Activated T-cell treated with anti-CD3 and anti-CD28 coated beads, Interleukin-2, amount 50 U/mL, for 24 hours (primary cell): ENCODE measurements around the gene IER5L.
A peak's percentile ranks its signal among the peaks of the same experiment; 100 is the strongest.

Source experiments
- DNase-seq: peaks from one replicate; pipeline ENCODE4 v3.0.0-alpha.2; 2020
- H3K27ac Mint-ChIP-seq: 2 replicates; pipeline ENCODE4 v1.8.0; 2020; ENCODE audit warnings: mild to moderate bottlenecking, mixed read lengths
- H3K27me3 Mint-ChIP-seq: 2 replicates; pipeline ENCODE4 v1.8.0; 2020; ENCODE audit warnings: mixed read lengths
- H3K36me3 Mint-ChIP-seq: 2 replicates; pipeline ENCODE4 v1.8.0; 2020; ENCODE audit warnings: low read depth, mixed read lengths
- H3K4me1 Mint-ChIP-seq: 2 replicates; pipeline ENCODE4 v1.8.0; 2020; ENCODE audit warnings: low read depth, mixed read lengths
- H3K4me3 Mint-ChIP-seq: 2 replicates; pipeline ENCODE4 v1.8.0; 2020; ENCODE audit warnings: mild to moderate bottlenecking, moderate library complexity, mixed read lengths
- H3K9me3 Mint-ChIP-seq: 2 replicates; pipeline ENCODE4 v1.8.0; 2020; ENCODE audit warnings: mixed read lengths

Gene IER5L

GRCh38 chr9:129210125-129210524 is 32.1 kb upstream of the IER5L start:
- Mint-ChIP-seq H3K27me3 (no peaks in the 10 kb centered on the region), H3K9me3 (no peaks in the 10 kb centered on the region), H3K4me1 (peaks cover 32% of the 10 kb centered on the region), H3K36me3 (no peaks in the 10 kb centered on the region), H3K4me3 (no peak overlapping the region), H3K27ac (no peak overlapping the region)
- DNase-seq: no peak

DNA sequence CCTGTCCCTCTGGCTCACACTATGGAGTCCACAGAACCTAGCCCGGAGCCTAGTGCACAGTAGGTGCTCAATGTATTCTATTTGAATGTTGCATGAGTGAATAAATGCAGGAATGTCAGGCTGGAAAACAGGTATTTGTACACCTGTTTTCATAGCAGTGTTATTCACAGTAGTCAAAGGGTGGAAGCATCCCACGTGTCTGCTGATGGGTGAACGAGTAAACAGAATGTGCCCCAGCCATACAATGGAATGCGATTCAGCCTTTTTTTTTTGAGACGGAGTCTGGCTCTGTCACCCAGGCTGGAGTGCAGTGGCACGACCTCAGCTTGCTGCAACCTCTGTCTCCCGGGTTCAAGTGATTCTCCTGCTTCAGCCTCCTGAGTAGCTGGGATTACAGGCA is 31.5 kb upstream of the IER5L start:
- Mint-ChIP-seq H3K27me3 (no peaks in the 10 kb centered on the region), H3K36me3 (no peaks in the 10 kb centered on the region), H3K27ac (no peak overlapping the region), H3K4me1 (peaks cover 32% of the 10 kb centered on the region), H3K4me3 (no peak overlapping the region), H3K9me3 (no peaks in the 10 kb centered on the region)
- DNase-seq: no peak

DNA sequence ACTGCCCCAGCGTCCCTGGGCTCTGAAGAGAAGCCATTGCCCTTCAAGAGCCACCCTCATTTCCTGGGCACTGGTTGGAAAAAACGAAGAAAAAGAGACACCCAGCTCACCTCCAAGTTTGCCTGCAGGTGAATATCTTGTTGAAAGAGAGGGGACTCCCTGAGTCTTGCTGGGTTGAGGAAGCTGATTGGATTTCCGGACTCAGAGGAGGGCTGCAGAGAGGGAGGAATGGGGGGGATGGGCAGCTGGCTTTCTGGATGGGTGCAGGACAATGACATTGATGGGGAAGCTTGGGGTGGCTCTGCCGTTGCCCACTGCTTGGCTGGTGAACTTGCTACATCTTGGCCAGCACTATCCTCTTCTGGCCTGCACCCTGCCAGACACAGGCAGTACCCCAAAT is 31.0 kb upstream of the IER5L start:
- H3K4me1 Mint-ChIP-seq: peaks cover 32% of the 10 kb centered on the region
- no peaks in the 10 kb centered on the region for H3K9me3 Mint-ChIP-seq
- H3K36me3 Mint-ChIP-seq: no peaks in the 10 kb centered on the region
- H3K27me3 Mint-ChIP-seq: no peaks in the 10 kb centered on the region
- DNase-seq: no peak
- peak overlapping the region; percentile 49 for H3K4me3 Mint-ChIP-seq
- H3K27ac Mint-ChIP-seq: peak overlapping the region; percentile 88

GRCh38 chr9:129208207-129209032 is 30.4 kb upstream of the IER5L start:
- peaks cover 32% of the 10 kb centered on the region for H3K4me1 Mint-ChIP-seq
- H3K36me3 Mint-ChIP-seq: no peaks in the 10 kb centered on the region
- no peaks in the 10 kb centered on the region for H3K27me3 Mint-ChIP-seq
- H3K27ac Mint-ChIP-seq: peak overlapping the region; percentile 88
- peak overlapping the region; percentile 49 for H3K4me3 Mint-ChIP-seq
- H3K9me3 Mint-ChIP-seq: no peaks in the 10 kb centered on the region
- DNase-seq: peak; percentile 71

DNA sequence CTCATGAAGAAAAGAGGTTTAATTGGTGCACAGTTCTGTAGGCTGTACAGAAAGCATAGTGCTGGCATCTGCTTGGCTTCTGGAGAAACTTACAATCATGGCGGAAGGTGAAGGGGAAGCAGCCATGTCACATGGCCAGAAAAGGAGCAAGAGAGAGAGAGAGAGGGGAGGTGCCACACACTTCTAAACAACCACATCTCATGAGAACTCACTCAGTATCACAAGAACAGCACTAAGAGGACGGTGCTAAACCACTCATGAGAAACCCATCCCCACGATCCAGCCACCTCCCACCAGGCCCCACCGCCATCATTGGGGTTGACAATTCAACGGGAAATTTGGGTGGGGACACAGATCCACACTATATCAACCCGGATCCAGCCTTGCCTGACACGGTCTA is 28.8 kb upstream of the IER5L start:
- Mint-ChIP-seq H3K4me3 (no peak overlapping the region), H3K36me3 (no peaks in the 10 kb centered on the region)

GRCh38 chr9:129206401-129206800 is 28.3 kb upstream of the IER5L start:
- H3K4me3 Mint-ChIP-seq: no peak overlapping the region

More for the DNA sequence above, 28.8 kb upstream of the IER5L start:
- Mint-ChIP-seq H3K27me3 (no peaks in the 10 kb centered on the region), H3K27ac (peak overlapping the region; percentile 39), H3K4me1 (peaks cover 39% of the 10 kb centered on the region), H3K9me3 (no peaks in the 10 kb centered on the region)
- no peak for DNase-seq

DNA sequence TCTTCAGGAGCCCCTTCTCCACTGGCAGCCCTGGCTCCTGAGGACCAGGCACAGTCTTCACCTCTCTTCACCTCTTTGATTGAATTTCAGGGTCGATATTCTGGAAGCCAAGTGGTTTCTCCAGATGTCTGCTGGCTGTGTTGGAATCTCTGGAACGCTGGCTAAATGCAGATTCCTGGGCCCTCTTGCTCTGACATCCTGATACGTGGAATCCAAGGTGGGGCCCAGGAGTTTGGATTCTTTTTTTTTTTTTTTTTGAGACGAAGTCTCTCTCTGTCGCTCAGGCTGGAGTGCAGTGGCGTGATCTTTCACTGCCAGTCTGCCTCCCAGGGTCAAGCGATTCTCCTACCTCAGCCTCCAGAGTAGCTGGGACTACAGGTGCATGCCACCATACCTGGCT is 26.8 kb upstream of the IER5L start:
- H3K9me3 Mint-ChIP-seq: no peaks in the 10 kb centered on the region
- H3K36me3 Mint-ChIP-seq: no peaks in the 10 kb centered on the region
- DNase-seq: no peak
- no peak overlapping the region for H3K27ac Mint-ChIP-seq
- H3K4me3 Mint-ChIP-seq: no peak overlapping the region
- H3K27me3 Mint-ChIP-seq: no peaks in the 10 kb centered on the region
- H3K4me1 Mint-ChIP-seq: peaks cover 39% of the 10 kb centered on the region

More at GRCh38 chr9:129206401-129206800, 28.3 kb upstream of the IER5L start:
- Mint-ChIP-seq H3K9me3 (no peaks in the 10 kb centered on the region), H3K27ac (peak overlapping the region; percentile 39), H3K27me3 (no peaks in the 10 kb centered on the region), H3K4me1 (peaks cover 39% of the 10 kb centered on the region), H3K36me3 (no peaks in the 10 kb centered on the region)
- DNase-seq: no peak

DNA sequence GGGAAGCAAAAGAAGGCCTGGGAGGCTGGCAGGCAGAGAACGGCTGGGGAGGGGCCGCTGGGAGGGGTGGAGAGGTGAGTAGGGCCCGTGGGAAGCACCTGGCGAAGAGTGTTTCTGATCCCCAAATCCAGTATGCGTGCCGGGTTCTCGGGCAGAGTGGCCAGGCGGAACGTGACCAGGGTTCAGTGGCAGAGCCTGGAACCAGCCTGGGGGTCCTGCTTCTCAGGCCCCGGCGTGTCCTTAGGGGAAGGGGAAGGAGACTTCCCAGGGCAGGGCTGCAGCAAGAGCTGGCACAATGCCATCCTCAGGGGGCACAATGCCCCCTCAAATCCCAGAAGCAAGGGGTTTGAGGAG is 25.5 kb upstream of the IER5L start:
- H3K9me3 Mint-ChIP-seq: no peaks in the 10 kb centered on the region
- H3K27me3 Mint-ChIP-seq: peaks cover 1% of the 10 kb centered on the region
- no peaks in the 10 kb centered on the region for H3K36me3 Mint-ChIP-seq
- H3K4me3 Mint-ChIP-seq: peak overlapping the region; percentile 71
- H3K27ac Mint-ChIP-seq: peak overlapping the region; percentile 87
- H3K4me1 Mint-ChIP-seq: peaks cover 29% of the 10 kb centered on the region
- no peak for DNase-seq

GRCh38 chr9:129202613-129203555 is 24.8 kb upstream of the IER5L start:
- Mint-ChIP-seq H3K4me3 (peak overlapping the region; percentile 71), H3K4me1 (peaks cover 23% of the 10 kb centered on the region), H3K27ac (peak overlapping the region; percentile 87), H3K27me3 (peaks cover 3% of the 10 kb centered on the region), H3K9me3 (no peaks in the 10 kb centered on the region), H3K36me3 (no peaks in the 10 kb centered on the region)
- DNase-seq: peak; percentile 97

DNA sequence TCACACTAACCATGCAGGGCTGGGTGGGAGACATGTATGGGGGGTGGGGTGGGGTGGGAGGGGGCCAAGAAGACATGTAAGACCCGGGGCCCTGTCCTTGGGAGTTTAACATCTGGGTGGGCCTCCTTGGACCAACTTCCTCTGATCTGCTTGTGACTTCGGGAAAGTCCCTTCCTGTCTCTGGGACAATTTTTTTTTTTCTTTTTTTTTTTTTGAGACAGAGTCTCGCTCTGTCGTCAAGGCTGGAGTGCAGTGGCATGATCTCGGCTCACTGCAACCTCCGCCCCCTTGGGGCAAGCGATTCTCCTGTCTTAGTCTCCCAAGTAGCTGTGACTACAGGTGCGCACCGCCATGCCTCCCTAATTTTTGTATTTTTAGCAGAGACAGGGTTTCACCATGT is 23.8 kb upstream of the IER5L start:
- Mint-ChIP-seq H3K27me3 (peaks cover 3% of the 10 kb centered on the region), H3K27ac (no peak overlapping the region), H3K36me3 (no peaks in the 10 kb centered on the region), H3K4me1 (peaks cover 14% of the 10 kb centered on the region), H3K4me3 (no peak overlapping the region), H3K9me3 (no peaks in the 10 kb centered on the region)
- no peak for DNase-seq

DNA sequence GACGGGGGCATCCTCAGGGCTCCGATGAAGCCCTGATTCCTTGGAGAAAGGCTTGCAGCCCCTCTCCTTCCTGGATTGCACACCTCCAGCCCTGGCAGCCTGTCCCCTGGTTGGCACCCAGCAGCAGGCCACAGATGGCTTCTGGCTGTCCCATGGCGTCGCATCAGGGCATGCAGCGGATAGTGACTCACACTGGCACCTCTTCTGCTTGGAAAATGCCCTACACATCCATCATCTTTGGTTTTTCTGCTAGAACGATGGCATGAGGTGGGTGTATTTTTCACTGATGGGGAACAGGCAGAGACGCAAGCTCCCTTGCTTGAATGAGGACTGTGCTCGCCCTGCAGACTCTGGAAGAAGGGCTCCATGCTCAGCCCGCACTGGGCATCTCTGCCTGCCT is 23.2 kb upstream of the IER5L start:
- H3K27ac Mint-ChIP-seq: no peak overlapping the region
- no peak overlapping the region for H3K4me3 Mint-ChIP-seq
- DNase-seq: no peak
- H3K4me1 Mint-ChIP-seq: peaks cover 8% of the 10 kb centered on the region
- H3K9me3 Mint-ChIP-seq: no peaks in the 10 kb centered on the region
- peaks cover 3% of the 10 kb centered on the region for H3K27me3 Mint-ChIP-seq
- no peaks in the 10 kb centered on the region for H3K36me3 Mint-ChIP-seq

- H3K27ac Mint-ChIP-seq: no peak overlapping the region
- peaks cover 3% of the 10 kb centered on the region for H3K27me3 Mint-ChIP-seq
- peaks cover 7% of the 10 kb centered on the region for H3K4me1 Mint-ChIP-seq
- H3K36me3 Mint-ChIP-seq: no peaks in the 10 kb centered on the region
- DNase-seq: no peak
- H3K4me3 Mint-ChIP-seq: no peak overlapping the region
- no peaks in the 10 kb centered on the region for H3K9me3 Mint-ChIP-seq
These were observed 22.2 kb upstream of the IER5L start for GRCh38 chr9:129200255-129200654.

GRCh38 chr9:129199044-129199435 is 21.0 kb upstream of the IER5L start:
- H3K4me3 Mint-ChIP-seq: no peak overlapping the region
- no peaks in the 10 kb centered on the region for H3K36me3 Mint-ChIP-seq
- H3K4me1 Mint-ChIP-seq: peaks cover 7% of the 10 kb centered on the region
- H3K27ac Mint-ChIP-seq: no peak overlapping the region
- H3K27me3 Mint-ChIP-seq: peaks cover 3% of the 10 kb centered on the region
- no peaks in the 10 kb centered on the region for H3K9me3 Mint-ChIP-seq
- DNase-seq: no peak

DNA sequence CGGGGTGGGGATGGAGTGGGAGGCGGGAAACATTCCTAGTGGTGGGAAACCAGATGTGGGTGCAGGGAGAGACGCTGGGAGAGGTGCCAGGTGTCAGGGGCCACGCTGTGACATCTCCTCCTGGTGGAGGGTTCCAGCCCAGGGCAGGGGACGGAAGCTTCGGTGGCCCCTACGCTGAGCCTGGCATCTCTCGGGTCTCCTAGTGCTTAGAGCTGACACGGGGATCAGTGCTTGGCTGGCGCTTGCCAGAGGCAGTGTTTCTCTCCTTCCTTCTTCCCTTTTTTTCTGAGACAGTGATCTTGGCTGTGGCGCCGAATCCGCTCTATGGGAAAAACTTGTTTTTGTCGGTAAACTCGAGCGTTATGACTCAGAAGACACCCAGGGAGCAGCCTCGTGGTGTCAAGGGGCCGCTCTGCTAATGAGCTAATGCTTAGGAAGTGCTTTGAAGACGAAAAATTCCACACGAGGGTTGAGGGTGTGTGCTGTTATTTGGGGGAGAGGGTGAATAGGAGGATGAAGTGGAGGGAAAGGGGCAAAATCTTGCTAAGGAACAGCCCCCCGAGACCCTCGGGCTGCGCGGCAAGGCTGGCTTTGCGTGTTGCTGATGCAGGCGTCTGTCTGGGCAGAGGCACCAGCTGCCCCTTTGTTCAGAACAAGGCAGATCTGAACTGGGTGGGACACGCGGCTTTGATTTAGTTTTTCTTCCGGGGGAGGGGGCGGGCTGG is 20.4 kb upstream of the IER5L start:
- H3K4me1 Mint-ChIP-seq: peaks cover 7% of the 10 kb centered on the region
- no peaks in the 10 kb centered on the region for H3K36me3 Mint-ChIP-seq
- no peak for DNase-seq
- H3K4me3 Mint-ChIP-seq: no peak overlapping the region
- no peak overlapping the region for H3K27ac Mint-ChIP-seq
- H3K27me3 Mint-ChIP-seq: peaks cover 3% of the 10 kb centered on the region
- no peaks in the 10 kb centered on the region for H3K9me3 Mint-ChIP-seq
